ENCODE data around the gene TCN2.
"Not testable (repeated sequence)": the region's sequence is repeated elsewhere in the genome, so short reads cannot be mapped to it uniquely, and the experiment has no call there.

The TCN2 gene

DNA sequence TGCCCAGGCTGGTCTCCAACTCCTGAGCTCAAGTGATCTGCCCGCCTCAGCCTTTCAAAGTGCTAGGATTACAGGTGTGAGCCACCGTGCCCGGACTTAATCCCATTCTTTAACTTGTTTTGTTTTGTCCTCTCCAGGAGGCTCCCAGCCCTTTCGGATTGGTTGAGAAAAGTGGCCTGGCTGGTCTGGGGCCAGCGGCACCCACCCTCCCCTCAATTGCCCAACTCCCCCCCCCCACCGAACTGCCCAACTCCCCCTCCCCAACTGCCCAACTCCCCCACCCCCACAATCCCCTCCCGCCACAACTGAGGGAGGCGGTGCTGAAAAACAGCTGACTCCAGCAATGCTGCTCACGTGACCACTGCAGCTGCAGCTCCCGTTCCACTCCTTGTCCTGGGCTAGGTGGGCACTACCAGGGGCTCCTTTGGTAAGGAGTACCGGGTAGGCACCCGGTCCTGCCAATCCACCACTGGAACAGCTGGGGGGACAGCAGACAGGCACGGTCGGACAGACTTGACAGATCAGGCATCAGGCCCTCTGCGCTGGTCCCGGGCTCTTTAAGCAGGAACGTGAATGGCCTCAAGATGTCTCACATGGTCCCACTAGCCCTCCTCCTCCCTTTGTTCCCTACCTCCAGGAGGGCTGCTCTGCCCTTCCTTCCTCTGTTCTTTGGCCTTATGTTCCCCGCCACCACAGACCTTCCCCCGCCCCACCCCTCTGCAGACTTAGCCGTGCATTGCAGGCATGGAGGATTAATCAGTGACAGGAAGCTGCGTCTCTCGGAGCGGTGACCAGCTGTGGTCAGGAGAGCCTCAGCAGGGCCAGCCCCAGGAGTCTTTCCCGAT, at the start of gene TCN2:
TCN2 (plus strand) TSS at position 720 of the 845 bp plus-strand sequence. CDS start 158 bp downstream, outside the sequence.
- TF ChIP-seq CTCF (IDR thresholded peaks at IDR 0.05; ENCODE audit: borderline replicate concordance, insufficient read depth, low read depth, low read length) = 0 out of 2 replicates have a peak, but pooled peaks have one; percentile 11
- peak within 1 kb of the TSS; percentile 33 for H3K4me3 ChIP-seq (ENCODE audit: low read depth, low read length)

DNA sequence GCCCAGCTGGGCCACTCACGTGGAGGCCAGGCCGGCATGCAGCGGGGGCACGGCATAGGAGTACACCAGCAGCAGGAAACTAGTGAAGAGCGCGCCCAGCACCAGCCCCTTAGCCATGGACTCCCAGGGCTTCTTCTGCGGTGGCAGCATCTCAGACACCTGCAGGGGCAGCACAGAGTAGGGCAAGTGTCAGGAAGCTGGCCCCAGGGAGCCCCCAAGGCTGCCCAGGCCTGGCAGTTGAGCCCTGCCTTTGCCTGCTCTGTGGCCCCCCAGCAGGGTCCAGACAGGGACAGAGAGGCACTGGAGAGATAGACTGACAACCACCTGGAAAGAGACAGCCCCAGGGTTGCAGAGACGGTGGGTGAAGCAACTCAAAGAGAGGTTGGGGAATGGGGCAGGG, 49.7 kb upstream of the TCN2 start:
- no peak for TF ChIP-seq CTCF (IDR thresholded peaks at IDR 0.05; ENCODE audit: borderline replicate concordance, insufficient read depth, low read depth, low read length)
- H3K4me3 ChIP-seq (ENCODE audit: low read depth, low read length) = no peak overlapping the region

DNA sequence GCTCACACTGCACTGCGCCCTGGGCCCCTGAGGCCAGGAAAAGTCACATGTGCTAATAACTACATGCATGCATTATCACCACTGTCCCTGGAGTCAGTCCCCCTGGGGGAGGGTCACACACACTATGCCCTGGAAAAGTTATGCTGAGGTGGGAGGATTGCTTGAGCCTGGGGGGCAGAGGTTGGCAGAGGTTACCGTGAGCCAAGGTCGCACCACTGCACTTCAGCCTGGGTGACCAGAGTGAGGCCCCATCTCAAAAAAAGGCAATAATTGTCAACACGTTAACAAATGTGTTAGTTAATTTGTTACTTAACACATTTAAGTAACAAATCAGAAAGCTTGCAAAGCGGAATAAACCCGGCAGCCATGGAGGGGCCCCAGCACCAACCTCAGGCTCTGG, 47.1 kb upstream of the TCN2 start:
- TF ChIP-seq CTCF (IDR thresholded peaks at IDR 0.05; ENCODE audit: borderline replicate concordance, insufficient read depth, low read depth, low read length) = no peak
- no peak overlapping the region for H3K4me3 ChIP-seq (ENCODE audit: low read depth, low read length)

DNA sequence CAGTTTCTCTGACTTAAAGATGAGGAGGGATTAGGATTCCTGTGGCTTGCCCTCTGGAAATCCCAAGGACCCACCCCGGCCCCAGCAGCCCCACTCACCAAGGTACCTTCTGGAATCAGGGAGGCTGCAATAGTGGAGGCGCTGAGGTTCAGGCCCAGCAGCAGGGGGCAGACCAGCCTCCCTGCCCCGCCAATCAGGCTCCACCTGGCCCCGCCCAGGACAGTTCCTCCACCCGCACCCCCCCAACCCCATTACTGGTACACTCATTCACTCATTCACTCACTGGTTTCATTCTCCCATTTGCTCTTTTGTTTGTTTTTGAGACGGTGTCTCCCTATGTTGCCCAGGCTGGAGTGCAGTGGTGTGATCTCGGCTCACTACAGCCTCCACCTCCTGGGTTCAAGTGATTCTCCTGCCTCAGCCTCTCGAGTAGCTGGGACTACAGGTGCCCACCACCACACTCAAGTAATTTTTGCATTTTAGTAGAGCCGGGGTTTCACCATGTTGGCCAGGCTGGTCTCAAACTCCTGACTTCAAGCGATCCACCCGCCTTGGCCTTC, 46.3 kb upstream of the TCN2 start:
- not testable (repeated sequence) for H3K4me3 ChIP-seq (ENCODE audit: low read depth, low read length)

- no peak for TF ChIP-seq CTCF (IDR thresholded peaks at IDR 0.05; ENCODE audit: borderline replicate concordance, insufficient read depth, low read depth, low read length)
- H3K4me3 ChIP-seq (ENCODE audit: low read depth, low read length) = no peak overlapping the region
Observed at GRCh38 chr22:30561402-30562189, 45.4 kb upstream of the TCN2 start.

DNA sequence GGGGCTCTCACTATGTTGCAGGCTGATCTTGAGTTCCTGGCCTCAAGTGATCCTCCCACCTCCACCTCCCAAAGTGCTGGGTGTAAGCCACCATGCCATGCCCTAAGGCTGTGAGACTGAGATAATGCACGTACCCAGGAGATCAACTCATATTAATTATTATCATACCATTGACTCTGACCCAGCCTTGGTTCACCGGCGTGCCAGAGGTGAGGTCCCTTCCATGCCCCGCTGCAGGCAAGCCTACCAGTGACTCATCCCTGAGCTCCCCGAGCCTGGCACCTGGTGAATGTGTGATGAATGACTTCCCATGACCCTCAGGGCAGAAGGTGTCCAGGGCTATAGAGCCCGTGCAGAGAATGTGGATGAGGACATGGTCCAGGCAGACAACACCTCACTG, 44.6 kb upstream of the TCN2 start:
- H3K4me3 ChIP-seq (ENCODE audit: low read depth, low read length) = no peak overlapping the region
- no peak for TF ChIP-seq CTCF (IDR thresholded peaks at IDR 0.05; ENCODE audit: borderline replicate concordance, insufficient read depth, low read depth, low read length)

- TF ChIP-seq CTCF (IDR thresholded peaks at IDR 0.05; ENCODE audit: borderline replicate concordance, insufficient read depth, low read depth, low read length) = no peak
Observed at GRCh38 chr22:30564045-30564760, 42.8 kb upstream of the TCN2 start.

More at GRCh38 chr22:30564045-30564760, 42.8 kb upstream of the TCN2 start:
- no peak overlapping the region for H3K4me3 ChIP-seq (ENCODE audit: low read depth, low read length)

Data from GM12875 (cell line).